Measurements from ENCODE around the gene CST4. TPM values are rescaled to one million over a fixed set of nuclear protein-coding genes. Genes with fewer than 3 reads are reported as not detected.

The CST4 gene
- total RNA-seq, 1 experiment from 2014 or later, result not detected

DNA sequence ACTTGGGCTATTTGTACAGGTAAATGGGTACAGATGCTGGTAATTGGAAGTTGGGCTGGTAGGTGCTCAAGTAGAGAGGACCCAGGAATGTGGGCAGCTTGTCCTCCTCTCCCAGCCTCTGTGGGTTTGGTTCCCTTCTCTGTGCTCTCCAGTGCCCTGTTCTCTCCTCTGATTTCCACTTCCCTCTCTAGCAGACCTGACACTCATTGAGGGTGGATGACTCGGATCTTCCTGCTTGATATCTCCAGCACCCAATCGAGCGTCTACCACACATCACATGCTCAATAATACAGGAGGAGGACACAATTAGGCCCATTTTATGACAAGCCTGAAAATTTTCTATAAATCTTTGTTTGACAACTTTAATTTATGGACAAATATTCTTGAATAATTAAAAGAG is 38.2 kb upstream of the CST4 start (continued):
- TF ChIP-seq PRRX2 (CRISPR knock-in tag; IDR thresholded peaks at IDR 0.05) (no peak), ZNF671 (CRISPR knock-in tag; IDR thresholded peaks at IDR 0.05) (no peak), JUN (CRISPR knock-in tag; IDR thresholded peaks at IDR 0.05) (no peak)

GRCh38 chr20:23725102-23725501 is 36.3 kb upstream of the CST4 start:
- no peak for DNase-seq (ENCODE audit: low spot score)
- ChIA-PET POLR2A (no interaction called here), CTCF (no interaction called here)
- Mint-ChIP-seq H3K4me3 (no peak overlapping the region), H3K4me1 (peaks cover 8% of the 10 kb centered on the region), H3K27me3 (ENCODE audit: low read depth) (peaks cover 14% of the 10 kb centered on the region), H3K36me3 (no peaks in the 10 kb centered on the region), H3K9me3 (peaks cover 7% of the 10 kb centered on the region), H3K27ac (no peak overlapping the region)
- ATAC-seq, result no peak
- TF ChIP-seq E2F1 (CRISPR knock-in tag; IDR thresholded peaks at IDR 0.05) (no peak), ZNF396 (CRISPR knock-in tag; IDR thresholded peaks at IDR 0.05; ENCODE audit: borderline replicate concordance) (no peak), SOX15 (CRISPR knock-in tag; IDR thresholded peaks at IDR 0.05) (no peak), ZNF281 (CRISPR knock-in tag; IDR thresholded peaks at IDR 0.05) (no peak), TP53 (CRISPR knock-in tag; IDR thresholded peaks at IDR 0.05) (no peak), FOXK1 (CRISPR knock-in tag; IDR thresholded peaks at IDR 0.05) (no peak), ZNF532 (CRISPR knock-in tag; IDR thresholded peaks at IDR 0.05; ENCODE audit: borderline replicate concordance) (no peak), GABPB1 (CRISPR knock-in tag; IDR thresholded peaks at IDR 0.05) (no peak)
- TF ChIP-seq, protein P1, sequence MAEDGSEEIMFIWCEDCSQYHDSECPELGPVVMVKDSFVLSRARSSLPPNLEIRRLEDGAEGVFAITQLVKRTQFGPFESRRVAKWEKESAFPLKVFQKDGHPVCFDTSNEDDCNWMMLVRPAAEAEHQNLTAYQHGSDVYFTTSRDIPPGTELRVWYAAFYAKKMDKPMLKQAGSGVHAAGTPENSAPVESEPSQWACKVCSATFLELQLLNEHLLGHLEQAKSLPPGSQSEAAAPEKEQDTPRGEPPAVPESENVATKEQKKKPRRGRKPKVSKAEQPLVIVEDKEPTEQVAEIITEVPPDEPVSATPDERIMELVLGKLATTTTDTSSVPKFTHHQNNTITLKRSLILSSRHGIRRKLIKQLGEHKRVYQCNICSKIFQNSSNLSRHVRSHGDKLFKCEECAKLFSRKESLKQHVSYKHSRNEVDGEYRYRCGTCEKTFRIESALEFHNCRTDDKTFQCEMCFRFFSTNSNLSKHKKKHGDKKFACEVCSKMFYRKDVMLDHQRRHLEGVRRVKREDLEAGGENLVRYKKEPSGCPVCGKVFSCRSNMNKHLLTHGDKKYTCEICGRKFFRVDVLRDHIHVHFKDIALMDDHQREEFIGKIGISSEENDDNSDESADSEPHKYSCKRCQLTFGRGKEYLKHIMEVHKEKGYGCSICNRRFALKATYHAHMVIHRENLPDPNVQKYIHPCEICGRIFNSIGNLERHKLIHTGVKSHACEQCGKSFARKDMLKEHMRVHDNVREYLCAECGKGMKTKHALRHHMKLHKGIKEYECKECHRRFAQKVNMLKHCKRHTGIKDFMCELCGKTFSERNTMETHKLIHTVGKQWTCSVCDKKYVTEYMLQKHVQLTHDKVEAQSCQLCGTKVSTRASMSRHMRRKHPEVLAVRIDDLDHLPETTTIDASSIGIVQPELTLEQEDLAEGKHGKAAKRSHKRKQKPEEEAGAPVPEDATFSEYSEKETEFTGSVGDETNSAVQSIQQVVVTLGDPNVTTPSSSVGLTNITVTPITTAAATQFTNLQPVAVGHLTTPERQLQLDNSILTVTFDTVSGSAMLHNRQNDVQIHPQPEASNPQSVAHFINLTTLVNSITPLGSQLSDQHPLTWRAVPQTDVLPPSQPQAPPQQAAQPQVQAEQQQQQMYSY (CRISPR knock-in tag; IDR thresholded peaks at IDR 0.05), result no peak
- TF ChIP-seq, protein P2, sequence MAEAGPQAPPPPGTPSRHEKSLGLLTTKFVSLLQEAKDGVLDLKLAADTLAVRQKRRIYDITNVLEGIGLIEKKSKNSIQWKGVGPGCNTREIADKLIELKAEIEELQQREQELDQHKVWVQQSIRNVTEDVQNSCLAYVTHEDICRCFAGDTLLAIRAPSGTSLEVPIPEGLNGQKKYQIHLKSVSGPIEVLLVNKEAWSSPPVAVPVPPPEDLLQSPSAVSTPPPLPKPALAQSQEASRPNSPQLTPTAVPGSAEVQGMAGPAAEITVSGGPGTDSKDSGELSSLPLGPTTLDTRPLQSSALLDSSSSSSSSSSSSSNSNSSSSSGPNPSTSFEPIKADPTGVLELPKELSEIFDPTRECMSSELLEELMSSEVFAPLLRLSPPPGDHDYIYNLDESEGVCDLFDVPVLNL (CRISPR knock-in tag; IDR thresholded peaks at IDR 0.05; ENCODE audit: borderline replicate concordance, low read depth), result no peak

Measured in WTC11 (cell line).